ENCODE results near the gene CYP2W1.

Gene CYP2W1

GRCh38 chr7:961546-962400, 21.2 kb upstream of the CYP2W1 start:
- DNase-seq (ENCODE audit: low read depth): no peak
- TF ChIP-seq POLR2A (IDR thresholded peaks at IDR 0.05; ENCODE audit: extremely low read depth, insufficient read length) (no peak), MAX (IDR thresholded peaks at IDR 0.05; ENCODE audit: low read depth, low read length) (no peak), CTCF (IDR thresholded peaks at IDR 0.05; ENCODE audit: low read depth, low read length) (no peak), MYC (IDR thresholded peaks at IDR 0.05; ENCODE audit: low read depth, low read length) (no peak)
- H3K4me3 ChIP-seq (ENCODE audit: low read depth, low read length): no peak overlapping the region

GRCh38 chr7:962401-963081, 20.4 kb upstream of the CYP2W1 start:
- DNase-seq (ENCODE audit: low read depth): no peak
- no peak overlapping the region for H3K4me3 ChIP-seq (ENCODE audit: low read depth, low read length)
- no peak for TF ChIP-seq MYC (IDR thresholded peaks at IDR 0.05; ENCODE audit: low read depth, low read length)

GRCh38 chr7:963236-964078, 19.5 kb upstream of the CYP2W1 start:
- TF ChIP-seq POLR2A (IDR thresholded peaks at IDR 0.05; ENCODE audit: extremely low read depth, insufficient read length): no peak
- TF ChIP-seq CTCF (IDR thresholded peaks at IDR 0.05; ENCODE audit: low read depth, low read length): no peak
- TF ChIP-seq MAX (IDR thresholded peaks at IDR 0.05; ENCODE audit: low read depth, low read length): no peak
- no peak for TF ChIP-seq MYC (IDR thresholded peaks at IDR 0.05; ENCODE audit: low read depth, low read length)
- no peak for DNase-seq (ENCODE audit: low read depth)
- no peak overlapping the region for H3K4me3 ChIP-seq (ENCODE audit: low read depth, low read length)

GRCh38 chr7:964401-965231, 18.4 kb upstream of the CYP2W1 start:
- DNase-seq (ENCODE audit: low read depth): no peak
- H3K4me3 ChIP-seq (ENCODE audit: low read depth, low read length): no peak overlapping the region
- TF ChIP-seq CTCF (IDR thresholded peaks at IDR 0.05; ENCODE audit: low read depth, low read length) (no peak), POLR2A (IDR thresholded peaks at IDR 0.05; ENCODE audit: extremely low read depth, insufficient read length) (peak; percentile 15)

- no peak for TF ChIP-seq CTCF (IDR thresholded peaks at IDR 0.05; ENCODE audit: low read depth, low read length)
- TF ChIP-seq POLR2A (IDR thresholded peaks at IDR 0.05; ENCODE audit: extremely low read depth, insufficient read length): no peak
- TF ChIP-seq MYC (IDR thresholded peaks at IDR 0.05; ENCODE audit: low read depth, low read length): no peak
- TF ChIP-seq MAX (IDR thresholded peaks at IDR 0.05; ENCODE audit: low read depth, low read length): no peak
- no peak for DNase-seq (ENCODE audit: low read depth)
- no peak overlapping the region for H3K4me3 ChIP-seq (ENCODE audit: low read depth, low read length)
Measured at GRCh38 chr7:966291-967069, 16.5 kb upstream of the CYP2W1 start.
